Stimulated activated CD8-positive, alpha-beta memory T cell treated with anti-CD3 and anti-CD28 coated beads, Interleukin-12 subunit alpha, Interleukin-12 subunit beta, amount 100 ng/mL, for 4 hours (primary cell): Measurements from ENCODE around the gene CHID1.

ENCODE experiments used
- DNase-seq: peaks from one replicate; pipeline ENCODE4 v3.0.0-alpha.2; 2020; ENCODE audit warnings: low read depth

The CHID1 gene

DNA sequence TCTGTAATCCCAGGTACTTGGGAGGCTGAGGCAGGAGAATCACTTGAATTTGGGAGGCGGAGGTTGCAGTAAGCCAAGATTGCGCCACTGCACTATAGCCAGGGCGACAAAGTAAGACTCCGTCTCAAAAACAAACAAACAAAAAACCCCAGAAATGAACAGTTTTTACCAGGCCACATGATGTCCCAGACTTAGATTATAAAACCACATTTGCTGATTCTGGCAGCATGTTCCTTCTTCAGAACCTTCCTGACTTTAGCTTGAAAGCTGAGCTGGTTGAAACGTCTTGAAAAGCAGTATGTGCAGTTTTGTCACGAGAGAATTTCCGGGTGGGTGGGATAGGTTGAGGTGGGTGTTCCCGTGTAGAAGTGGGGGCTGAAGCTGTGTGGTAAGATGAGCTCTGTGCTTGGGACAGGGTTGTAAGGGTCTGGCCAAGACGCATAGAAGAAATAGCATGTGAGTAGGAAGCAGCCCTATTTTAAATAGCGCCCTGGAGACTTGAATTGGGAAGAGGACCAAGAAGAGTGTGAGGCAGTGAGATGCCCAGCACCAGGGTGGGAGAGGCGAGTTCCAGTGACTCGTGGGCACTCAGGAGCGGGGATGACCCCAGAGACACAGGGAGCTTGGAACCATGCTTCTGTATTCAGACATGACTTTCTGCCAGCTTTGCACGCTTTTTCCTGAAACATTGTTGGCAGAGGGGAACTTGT is 22.7 kb upstream of the CHID1 start:
- DNase-seq: no peak

GRCh38 chr11:932435-932834 is 21.8 kb upstream of the CHID1 start:
- no peak for DNase-seq

DNA sequence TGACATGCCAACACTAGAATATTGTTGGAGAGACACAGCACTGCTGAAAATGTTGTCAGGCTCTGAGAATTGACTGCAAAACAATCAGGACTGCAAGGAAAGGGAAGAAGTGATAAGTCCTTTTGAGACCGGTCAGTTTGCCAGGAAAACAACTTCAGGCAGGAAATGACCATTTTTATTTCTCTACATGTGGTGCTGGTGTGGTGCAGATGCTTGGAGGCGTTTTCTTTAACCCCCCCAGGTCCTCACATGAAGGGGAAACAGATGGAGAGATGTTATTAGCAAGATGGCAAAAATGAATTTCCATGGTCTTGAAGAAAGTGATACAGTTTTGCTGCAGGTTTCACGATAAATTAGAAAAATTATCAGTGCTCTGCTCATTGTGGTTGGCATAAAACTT is 20.8 kb upstream of the CHID1 start:
- DNase-seq: no peak

DNA sequence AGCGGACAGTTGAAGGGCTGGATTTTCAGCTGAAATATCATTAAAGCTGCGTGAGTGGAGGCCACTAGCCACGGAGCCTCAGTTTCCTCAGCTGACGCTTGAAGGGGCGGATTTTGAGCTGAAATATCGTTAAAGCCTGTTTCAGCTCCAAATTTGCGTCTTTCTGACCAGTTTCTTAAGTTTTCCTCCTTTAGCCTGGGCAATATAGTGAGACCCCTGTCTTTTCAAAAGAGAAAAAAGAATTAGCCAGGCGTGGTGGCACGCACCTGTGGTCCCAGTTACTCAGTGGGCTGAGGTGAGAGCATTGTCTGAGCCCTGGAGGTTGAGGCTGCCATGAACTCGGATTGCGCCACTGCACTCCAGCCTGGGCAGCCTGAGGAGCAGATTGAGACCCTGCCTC is 18.8 kb upstream of the CHID1 start:
- DNase-seq: no peak

DNA sequence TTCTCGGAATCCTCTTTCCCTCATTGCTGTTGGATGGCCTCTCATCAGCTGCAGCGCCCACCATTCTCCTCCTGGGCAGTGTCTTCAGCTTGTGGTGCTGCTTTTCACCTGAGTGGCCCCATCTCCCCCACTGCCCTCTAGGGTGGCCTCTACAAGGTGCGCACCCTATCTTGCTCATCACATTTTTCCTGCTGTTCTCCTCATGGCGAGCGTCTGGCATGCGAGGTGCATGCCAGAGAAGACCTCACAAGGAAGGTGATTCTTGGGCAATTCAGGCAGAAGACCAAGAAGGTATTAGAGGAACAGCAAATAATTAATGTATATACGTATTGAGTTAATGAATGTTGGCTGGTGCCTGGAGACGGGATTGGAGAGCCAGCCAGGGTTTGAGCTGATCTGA is 18.2 kb upstream of the CHID1 start:
- no peak for DNase-seq

DNA sequence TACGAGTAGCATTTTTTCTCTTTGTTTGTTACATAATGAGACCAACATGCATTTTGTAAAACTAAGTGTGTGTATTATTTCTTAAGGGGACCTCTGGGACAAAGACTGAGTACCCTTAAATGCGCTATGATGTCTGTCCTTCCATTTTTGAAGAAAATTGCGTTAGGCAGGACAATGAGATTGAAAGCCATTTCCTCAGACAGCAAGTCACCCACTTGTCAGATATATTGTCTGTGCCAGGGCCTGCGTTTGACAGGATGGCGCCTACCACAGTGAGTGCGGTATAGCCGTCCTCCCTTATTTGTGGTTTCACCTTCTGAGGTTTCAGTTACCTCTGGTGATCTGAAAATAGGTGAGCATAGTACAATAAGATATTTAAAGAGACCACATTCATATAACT is 17.3 kb upstream of the CHID1 start:
- DNase-seq: no peak

DNA sequence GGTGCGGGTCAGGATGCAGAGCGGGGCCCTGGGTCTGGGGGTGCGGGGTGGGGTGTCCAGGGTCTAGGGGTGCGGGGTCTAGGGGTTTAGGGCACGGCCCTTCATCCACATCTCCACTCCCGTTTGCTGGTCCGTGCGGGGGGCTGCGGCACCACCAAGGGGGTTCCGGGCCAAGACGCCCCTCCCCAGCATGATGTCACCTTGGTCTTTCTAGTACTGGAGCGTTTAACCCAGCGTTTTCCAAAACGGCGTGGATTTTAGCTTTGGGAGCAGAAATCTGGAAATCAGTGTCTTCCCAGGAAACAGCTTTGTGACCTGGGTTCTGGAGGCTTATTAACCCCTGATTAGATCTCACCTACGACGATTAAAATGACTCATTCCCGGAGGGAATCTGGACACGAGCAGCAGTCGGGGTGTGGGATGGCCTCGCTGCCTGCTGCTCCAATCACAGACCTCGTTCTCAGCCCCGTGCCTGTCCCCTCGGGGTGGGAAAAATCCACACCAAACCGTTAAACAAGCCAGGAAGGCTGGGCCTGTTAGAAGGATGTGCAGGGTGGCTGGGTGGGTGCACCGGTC is 15.8 kb upstream of the CHID1 start:
- no peak for DNase-seq

GRCh38 chr11:925496-926301 is 15.1 kb upstream of the CHID1 start, which contains the start of gene AP2A2:
Gene AP2A2, plus strand, starts transcription at chr11:925870. Its CDS starts 152 bp downstream, at chr11:926022.
- peak; percentile 87 for DNase-seq

DNA sequence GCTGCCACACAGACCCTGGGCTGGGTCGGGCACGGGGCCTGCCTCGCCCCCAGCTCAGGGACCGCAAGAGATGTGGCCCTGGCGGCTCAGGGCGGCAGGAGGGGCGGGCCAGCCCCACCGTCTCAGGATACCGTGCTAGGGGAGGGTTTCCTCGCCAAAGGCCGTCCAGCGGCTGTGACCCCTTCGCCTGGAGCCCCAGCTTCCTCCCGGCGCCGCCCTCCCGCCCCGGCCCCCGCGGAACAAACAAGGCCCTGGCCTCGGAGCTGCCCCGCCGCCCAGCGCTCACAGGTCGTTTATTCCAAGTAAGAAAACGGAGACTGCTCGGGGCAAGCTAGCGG is 14.5 kb upstream of the CHID1 start:
- no peak for DNase-seq

- no peak for DNase-seq
These were observed 14.0 kb upstream of the CHID1 start for GRCh38 chr11:924406-925157.

GRCh38 chr11:923691-924405 is 13.2 kb upstream of the CHID1 start:
- no peak for DNase-seq

- no peak for DNase-seq
These were observed 11.5 kb upstream of the CHID1 start for GRCh38 chr11:921921-922678.

DNA sequence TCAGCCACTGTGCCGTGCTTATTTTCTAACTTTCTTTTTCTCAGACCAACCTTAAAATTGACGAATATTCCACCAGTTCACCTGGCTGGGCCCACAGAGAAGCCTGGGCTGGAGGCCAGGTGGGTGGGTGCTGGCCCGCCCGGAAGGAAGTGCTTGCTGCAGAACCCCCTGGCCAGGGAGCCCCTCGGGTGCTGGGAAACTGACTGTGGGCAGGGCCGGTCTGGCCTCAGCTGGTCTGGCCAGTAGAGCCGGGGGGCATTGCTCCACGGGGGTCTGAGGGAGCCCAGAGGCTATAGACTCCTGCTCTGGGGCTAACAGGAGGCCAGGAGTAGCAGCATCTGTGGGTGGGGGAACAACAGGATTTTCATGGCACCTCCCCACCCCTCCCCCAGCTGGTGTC is 6.8 kb upstream of the CHID1 start:
- DNase-seq: no peak

GRCh38 chr11:914747-915501 is 4.3 kb upstream of the CHID1 start:
- DNase-seq: no peak

DNA sequence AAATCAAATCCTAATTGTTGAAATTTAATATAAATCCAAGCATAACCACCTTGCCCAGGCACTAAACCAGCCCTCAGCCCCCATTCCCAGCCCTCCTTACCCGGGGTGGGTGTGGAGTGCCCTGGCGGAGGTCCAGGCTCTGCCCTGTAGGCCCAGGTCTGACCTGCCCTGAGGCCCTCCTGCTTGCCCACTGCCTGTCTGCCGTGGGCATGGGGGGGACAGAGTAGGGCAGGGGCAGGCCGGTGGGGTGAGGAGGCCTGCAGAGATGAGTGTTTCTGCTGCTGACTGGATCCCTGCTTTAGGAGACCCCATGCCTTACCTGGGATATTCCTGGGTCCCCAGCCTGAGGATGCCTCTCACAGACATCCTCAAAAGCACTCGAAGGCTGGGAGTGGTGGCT is 3.6 kb upstream of the CHID1 start:
- no peak for DNase-seq

DNA sequence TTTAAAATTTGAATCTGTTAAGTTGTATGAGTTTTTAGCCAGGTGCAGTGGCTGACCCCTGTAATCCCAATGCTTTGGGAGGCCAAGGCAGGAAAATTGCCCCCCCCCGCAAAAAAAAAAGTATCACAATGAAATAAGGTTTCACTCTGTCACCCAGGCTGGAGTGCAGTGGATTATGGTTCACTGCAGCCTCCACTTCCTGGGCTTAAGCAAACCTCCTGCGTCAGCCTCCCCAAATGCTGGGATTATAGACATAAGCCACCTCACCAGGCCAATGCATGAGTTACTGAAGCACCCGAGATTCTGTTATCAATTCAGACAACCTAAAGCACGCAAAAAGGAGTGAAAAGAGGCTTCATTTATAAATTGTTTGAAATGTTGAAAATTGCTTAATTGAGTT is 2.4 kb upstream of the CHID1 start:
- no peak for DNase-seq

DNA sequence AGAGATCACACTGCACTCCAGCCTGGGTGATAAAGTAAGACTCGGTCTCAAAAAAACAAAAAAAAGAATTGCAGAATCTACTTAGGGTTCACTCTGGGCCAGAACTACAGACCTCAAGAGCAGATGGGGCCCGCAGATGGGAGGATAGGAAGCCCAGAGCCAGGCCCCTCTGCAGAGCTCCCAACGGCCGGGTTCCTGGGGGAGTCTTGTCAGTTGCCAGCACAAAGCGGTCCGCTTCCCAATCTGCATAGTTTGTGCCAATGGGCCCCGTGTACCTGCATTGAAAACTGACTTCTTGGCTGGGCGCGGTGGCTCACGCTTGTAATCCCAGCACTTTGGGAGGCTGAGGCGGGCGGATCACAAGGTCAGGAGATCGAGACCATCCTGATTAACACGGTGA is 1.7 kb upstream of the CHID1 start:
- no peak for DNase-seq

GRCh38 chr11:911890-912219 is 1.2 kb upstream of the CHID1 start:
- DNase-seq: no peak

DNA sequence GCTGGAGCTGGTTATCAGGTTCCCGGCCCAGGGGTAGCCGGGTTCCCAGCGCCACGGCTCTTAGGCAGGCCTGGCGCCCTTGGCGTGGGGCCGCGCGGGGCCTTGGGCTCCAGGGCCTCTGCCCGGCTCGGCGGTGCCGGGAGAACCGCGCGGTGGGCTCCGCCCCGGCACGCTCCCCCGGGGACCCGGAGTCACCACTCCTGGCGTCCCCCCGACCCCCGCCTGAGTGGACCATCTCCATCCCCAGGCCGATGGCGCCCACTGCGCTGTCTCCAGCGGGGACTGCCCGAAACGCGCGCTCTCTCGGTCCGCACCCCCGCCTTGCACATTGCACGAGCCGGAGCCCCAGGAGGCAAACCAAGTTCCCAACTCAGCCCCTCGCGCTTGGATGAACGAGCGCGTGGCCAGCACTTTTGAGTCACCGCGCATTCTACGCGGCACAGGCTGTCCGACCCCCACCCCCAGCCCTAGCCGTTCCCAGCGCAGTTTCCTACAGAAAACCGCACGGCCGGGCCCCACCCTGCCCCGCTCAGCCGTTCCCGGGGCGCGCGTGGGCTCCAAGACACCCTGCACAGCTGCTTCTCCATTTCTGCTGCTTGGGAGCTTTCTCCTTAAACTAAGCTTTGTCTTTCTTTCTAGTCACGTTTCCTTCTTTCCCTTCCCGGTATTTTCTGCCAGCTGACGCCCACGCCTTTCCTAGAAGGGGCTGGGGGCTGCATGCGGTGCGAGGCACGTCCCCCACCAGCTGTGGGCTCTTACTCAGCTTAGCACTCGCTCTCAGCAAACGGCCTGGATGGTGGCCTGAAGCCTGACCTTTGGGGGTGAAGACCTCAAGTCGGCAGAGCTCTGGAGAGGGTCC is 650 bp upstream of the CHID1 start:
- peak; percentile 16 for DNase-seq
